OCI-LY7 (cell line): ENCODE measurements around the gene SLX4IP. TPM values are rescaled to one million over a fixed set of nuclear protein-coding genes. Genes with fewer than 3 reads are reported as not detected.

ENCODE experiments used
- BruUV-seq: library from RNA; stranded (reverse); fragments of 400-500 nt; replicated peaks from 2 replicates; lab custom pipeline; 2021; lab: Mats Ljungman, UMichigan
- CTCF ChIA-PET: fragments of 300-600 bp; sonication (Branson Sonifier 250); formaldehyde crosslinking; loops from one replicate; lab custom pipeline; 2022; ENCODE audit warnings: antibody characterized with exemption; ENCODE audit not compliant: unreplicated experiment; lab: Charles Lee
- POLR2A ChIA-PET: fragments of 300-600 bp; sonication (Branson Sonifier 250); formaldehyde crosslinking; loops from one replicate; lab custom pipeline; 2022; ENCODE audit warnings: antibody characterized with exemption; lab: Charles Lee
- DNase-seq: peaks from one replicate; pipeline ENCODE4 v3.0.0-alpha.2; 2015; ENCODE audit warnings: low spot score
- H2AFZ ChIP-seq: fragments of 200-600 bp; sonication (generic), shearing (Covaris generic); 2 replicates; pipeline ENCODE4 v1.6.1; 2014; ENCODE audit warnings: mild to moderate bottlenecking, antibody characterized with exemption, low read length, moderate library complexity
- H3K27ac ChIP-seq: fragments of 200-600 bp; sonication (generic); 2 replicates; pipeline ENCODE4 v1.5.1; 2014; ENCODE audit warnings: mixed run types, low read depth, mild to moderate bottlenecking, moderate library complexity, low read length, inconsistent platforms; ENCODE audit not compliant: poor library complexity, severe bottlenecking
- H3K36me3 ChIP-seq: fragments of 200-600 bp; sonication (generic); 2 replicates; pipeline ENCODE4 v1.6.1; 2014; ENCODE audit warnings: mild to moderate bottlenecking, antibody characterized with exemption, low read length, moderate library complexity, mixed read lengths; ENCODE audit not compliant: insufficient read depth
- H3K4me1 ChIP-seq: fragments of 200-600 bp; sonication (generic); 2 replicates; pipeline ENCODE4 v1.5.1; 2014; ENCODE audit warnings: mild to moderate bottlenecking, low read length; ENCODE audit not compliant: insufficient read depth, poor library complexity, severe bottlenecking
- H3K4me2 ChIP-seq: fragments of 200-600 bp; sonication (generic); 2 replicates; pipeline ENCODE4 v1.6.1; 2014; ENCODE audit warnings: mild to moderate bottlenecking, low read length
- H3K4me3 ChIP-seq: fragments of 200-600 bp; sonication (generic); 2 replicates; pipeline ENCODE4 v1.5.1; 2014; ENCODE audit warnings: mild to moderate bottlenecking, low read depth, low read length; ENCODE audit not compliant: poor library complexity, severe bottlenecking
- H3K79me2 ChIP-seq: fragments of 200-600 bp; sonication (generic); 2 replicates; pipeline ENCODE4 v1.6.1; 2016; ENCODE audit warnings: low read depth, mild to moderate bottlenecking, low read length, moderate library complexity, mixed read lengths; ENCODE audit not compliant: insufficient read depth
- H3K9me2 ChIP-seq: fragments of 200-600 bp; sonication (generic); 2 replicates; pipeline ENCODE4 v1.6.1; 2016; ENCODE audit warnings: mild to moderate bottlenecking, low read length, mixed read lengths; ENCODE audit not compliant: insufficient read depth
- H3K9me3 ChIP-seq: fragments of 200-600 bp; sonication (generic); 2 replicates; pipeline ENCODE4 v1.6.1; 2014; ENCODE audit warnings: mild to moderate bottlenecking, mixed run types, low read length, mixed read lengths
- H4K20me1 ChIP-seq: fragments of 200-600 bp; sonication (generic); 2 replicates; pipeline ENCODE4 v1.6.1; 2014; ENCODE audit warnings: mild to moderate bottlenecking, antibody characterized with exemption, low read length, moderate library complexity, mixed read lengths; ENCODE audit not compliant: insufficient read depth
- CTCF ChIP-seq: fragments of 200-600 bp; sonication (generic); conservative IDR thresholded peaks from 2 replicates; pipeline ENCODE4 v1.5.1; 2014; ENCODE audit warnings: mild to moderate bottlenecking, antibody characterized with exemption, low read length, moderate library complexity, mixed read lengths
- EZH2phosphoT487 ChIP-seq: fragments of 200-600 bp; sonication (generic); IDR thresholded peaks from 2 replicates; pipeline ENCODE4 v1.6.1; 2018; ENCODE audit warnings: low read depth, borderline replicate concordance, mild to moderate bottlenecking, mixed run types, antibody characterized with exemption, low read length, moderate library complexity, mixed read lengths
- intact Hi-C: fragments of 100-400 bp; cut with micrococcal nuclease; formaldehyde crosslinking; loops from one replicate; pipeline ENCODE4 v1.10.0; 2022; ENCODE audit not compliant: unreplicated experiment
- total RNA-seq, 2 experiments: library from RNA; depleted of rRNA in 1 of 2; stranded (reverse); fragments of >200 nt in 1 of 2; shearing (Covaris generic) in 1 of 2; gene quantifications; 2 replicates each; pipeline ENCODE4 v1.2.3, GENCODE V29; 2014 to 2022

The SLX4IP gene
- total RNA-seq, 2 experiments from 2014 or later: 4.1 to 9.2 TPM

GRCh38 chr20:10634683-10635411 is 199.7 kb downstream of the SLX4IP start:
- H3K79me2 ChIP-seq: no peaks in the 10 kb centered on the region
- no peaks in the 10 kb centered on the region for H3K4me1 ChIP-seq
- H3K27ac ChIP-seq: no peak overlapping the region
- CTCF ChIA-PET: interaction anchor here (0.6 kb wide), 1 partner anchor 160 kb away, joined by 3 read pairs; no protein-coding TSS in a partner anchor
- H4K20me1 ChIP-seq: no peaks in the 10 kb centered on the region
- TF ChIP-seq EZH2phosphoT487 (no peak), CTCF (no peak)
- H3K36me3 ChIP-seq: no peaks in the 10 kb centered on the region
- H3K4me2 ChIP-seq: no peak overlapping the region
- no peak for DNase-seq
- no peak overlapping the region for H3K4me3 ChIP-seq
- H3K9me2 ChIP-seq: no peaks in the 10 kb centered on the region
- no peak overlapping the region for H2AFZ ChIP-seq
- BruUV-seq: no TSS peak
- no peaks in the 10 kb centered on the region for H3K9me3 ChIP-seq
- intact Hi-C loops: no loop called here
- POLR2A ChIA-PET: no interaction called here

GRCh38 chr20:10635476-10636208 is 200.5 kb downstream of the SLX4IP start:
- no peak overlapping the region for H2AFZ ChIP-seq
- H3K4me1 ChIP-seq: no peaks in the 10 kb centered on the region

More at GRCh38 chr20:10635476-10636208, 200.5 kb downstream of the SLX4IP start:
- ChIA-PET CTCF (no interaction called here), POLR2A (no interaction called here)
- no peak for DNase-seq
- H3K4me2 ChIP-seq: no peak overlapping the region
- intact Hi-C loops: no loop called here
- H3K79me2 ChIP-seq: no peaks in the 10 kb centered on the region
- H3K36me3 ChIP-seq: no peaks in the 10 kb centered on the region
- H3K27ac ChIP-seq: no peak overlapping the region
- H3K9me2 ChIP-seq: no peaks in the 10 kb centered on the region
- no TSS peak for BruUV-seq
- H4K20me1 ChIP-seq: no peaks in the 10 kb centered on the region
- no peak overlapping the region for H3K4me3 ChIP-seq
- no peak for TF ChIP-seq CTCF
- TF ChIP-seq EZH2phosphoT487: no peak
- H3K9me3 ChIP-seq: no peaks in the 10 kb centered on the region
